Smooth muscle cell (in vitro differentiated cells): ENCODE data around the gene SEPTIN6. TPM values are rescaled to one million over a fixed set of nuclear protein-coding genes. Genes with fewer than 3 reads are reported as not detected.
"Not testable (repeated sequence)": the region's sequence is repeated elsewhere in the genome, so short reads cannot be mapped to it uniquely, and the experiment has no call there.

Source experiments
- DNase-seq: peaks from one replicate; lab custom pipeline; 2025; ENCODE audit not compliant: unreplicated experiment; lab: John Stamatoyannopoulos, UW
- H2AFZ ChIP-seq: fragments of 200-600 bp; sonication (generic); 2 replicates; pipeline ENCODE4 v1.6.0; 2016; ENCODE audit warnings: antibody characterized with exemption, low read depth, mild to moderate bottlenecking
- H3F3A ChIP-seq: fragments of 200-600 bp; sonication (generic); 2 replicates; pipeline ENCODE4 v1.6.0; 2017; ENCODE audit warnings: antibody characterized with exemption, low read depth
- H3K27ac ChIP-seq: fragments of 200-600 bp; sonication (generic); 2 replicates; pipeline ENCODE4 v1.5.1; 2016; ENCODE audit warnings: low read depth, mild to moderate bottlenecking
- H3K27me3 ChIP-seq: fragments of 200-600 bp; sonication (generic); 2 replicates; pipeline ENCODE4 v1.6.1; 2016; ENCODE audit warnings: low read depth, mild to moderate bottlenecking
- H3K36me3 ChIP-seq: fragments of 200-600 bp; sonication (generic); 2 replicates; pipeline ENCODE4 v1.5.1; 2016; ENCODE audit warnings: low read depth
- H3K4me1 ChIP-seq: fragments of 200-600 bp; sonication (generic); 2 replicates; pipeline ENCODE4 v1.5.1; 2016; ENCODE audit warnings: low read depth
- H3K4me2 ChIP-seq: fragments of 200-600 bp; sonication (generic); 2 replicates; pipeline ENCODE4 v1.6.0; 2016; ENCODE audit warnings: mild to moderate bottlenecking
- H3K4me3 ChIP-seq: fragments of 200-600 bp; sonication (generic); 2 replicates; pipeline ENCODE4 v1.5.1; 2016; ENCODE audit warnings: mild to moderate bottlenecking
- H3K79me2 ChIP-seq: fragments of 200-600 bp; sonication (generic); 2 replicates; pipeline ENCODE4 v1.6.0; 2016; ENCODE audit warnings: low read depth, mild to moderate bottlenecking
- H3K9ac ChIP-seq: fragments of 200-600 bp; sonication (generic); 2 replicates; pipeline ENCODE4 v1.6.0; 2016; ENCODE audit warnings: low read depth
- H3K9me3 ChIP-seq: fragments of 200-600 bp; sonication (generic); replicated peaks from 2 replicates; pipeline ENCODE4 v1.5.1; 2016; ENCODE audit warnings: low read depth
- H4K20me1 ChIP-seq: fragments of 200-600 bp; sonication (generic); 2 replicates; pipeline ENCODE4 v1.6.0; 2016; ENCODE audit warnings: low read depth
- WGBS: methylation state at CpG from one replicate; pipeline ENCODE4 v1.1.7; 2016; ENCODE audit warnings: low lambda C conversion rate; 5-methylcytosine and 5-hydroxymethylcytosine counted together
- polyA plus RNA-seq: library from polyadenylated mRNA; unstranded; fragments of >200 nt; fragmentation: Nextera tagmentation; extraction: Ambion mirVana; gene quantifications from 2 replicates; pipeline ENCODE4 v1.2.1, GENCODE V29; 2016
- total RNA-seq: library from RNA; depleted of rRNA; stranded (reverse); fragments of >200 nt; gene quantifications from 2 replicates; pipeline ENCODE4 v1.2.3, GENCODE V29; 2014
- TF ChIP-seq, protein P1 (sequence below): fragments of 200-600 bp; sonication (generic); IDR thresholded peaks from 2 replicates; pipeline ENCODE4 v1.5.1; 2017; ENCODE audit warnings: borderline replicate concordance, mild to moderate bottlenecking, antibody characterized with exemption; ENCODE audit not compliant: insufficient read depth, poor library complexity, severe bottlenecking

SEPTIN6 gene
- total and polyA plus RNA-seq, 2 experiments from 2014 or later: 58.1 to 58.4 TPM

DNA sequence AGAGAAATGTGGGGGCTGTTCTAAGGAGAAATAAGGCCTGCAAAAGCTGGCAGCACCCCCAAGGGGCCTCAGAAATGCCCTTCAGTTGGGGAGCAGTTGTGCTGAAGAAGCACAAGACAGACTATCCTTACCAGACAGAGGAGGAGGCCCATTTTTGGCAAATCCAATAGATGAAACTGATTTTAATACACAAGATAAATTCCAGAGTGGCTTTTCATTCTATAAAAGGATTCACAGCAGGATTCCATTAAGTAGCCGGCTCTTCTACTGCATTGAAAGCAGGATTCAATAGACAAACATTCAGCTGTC, 8.1 kb downstream of the SEPTIN6 start:
- peak overlapping the region; percentile 16 for H3K4me2 ChIP-seq
- TF ChIP-seq, protein P1, sequence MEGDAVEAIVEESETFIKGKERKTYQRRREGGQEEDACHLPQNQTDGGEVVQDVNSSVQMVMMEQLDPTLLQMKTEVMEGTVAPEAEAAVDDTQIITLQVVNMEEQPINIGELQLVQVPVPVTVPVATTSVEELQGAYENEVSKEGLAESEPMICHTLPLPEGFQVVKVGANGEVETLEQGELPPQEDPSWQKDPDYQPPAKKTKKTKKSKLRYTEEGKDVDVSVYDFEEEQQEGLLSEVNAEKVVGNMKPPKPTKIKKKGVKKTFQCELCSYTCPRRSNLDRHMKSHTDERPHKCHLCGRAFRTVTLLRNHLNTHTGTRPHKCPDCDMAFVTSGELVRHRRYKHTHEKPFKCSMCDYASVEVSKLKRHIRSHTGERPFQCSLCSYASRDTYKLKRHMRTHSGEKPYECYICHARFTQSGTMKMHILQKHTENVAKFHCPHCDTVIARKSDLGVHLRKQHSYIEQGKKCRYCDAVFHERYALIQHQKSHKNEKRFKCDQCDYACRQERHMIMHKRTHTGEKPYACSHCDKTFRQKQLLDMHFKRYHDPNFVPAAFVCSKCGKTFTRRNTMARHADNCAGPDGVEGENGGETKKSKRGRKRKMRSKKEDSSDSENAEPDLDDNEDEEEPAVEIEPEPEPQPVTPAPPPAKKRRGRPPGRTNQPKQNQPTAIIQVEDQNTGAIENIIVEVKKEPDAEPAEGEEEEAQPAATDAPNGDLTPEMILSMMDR: no peak
- H3F3A ChIP-seq: no peaks in the 10 kb centered on the region
- no peaks in the 10 kb centered on the region for H3K36me3 ChIP-seq
- H2AFZ ChIP-seq: no peak overlapping the region
- H3K27ac ChIP-seq: peak overlapping the region; percentile 62
- H3K79me2 ChIP-seq: peaks cover 88% of the 10 kb centered on the region
- no peak overlapping the region for H3K4me3 ChIP-seq
- WGBS: 57% methylated on average over 1 of the region's 1 CpG
- H3K9me3 ChIP-seq: no peaks in the 10 kb centered on the region
- H4K20me1 ChIP-seq: peaks cover 4% of the 10 kb centered on the region
- no peak for DNase-seq
- H3K27me3 ChIP-seq: no peaks in the 10 kb centered on the region
- H3K9ac ChIP-seq: no peak overlapping the region
- H3K4me1 ChIP-seq: peaks cover 12% of the 10 kb centered on the region

DNA sequence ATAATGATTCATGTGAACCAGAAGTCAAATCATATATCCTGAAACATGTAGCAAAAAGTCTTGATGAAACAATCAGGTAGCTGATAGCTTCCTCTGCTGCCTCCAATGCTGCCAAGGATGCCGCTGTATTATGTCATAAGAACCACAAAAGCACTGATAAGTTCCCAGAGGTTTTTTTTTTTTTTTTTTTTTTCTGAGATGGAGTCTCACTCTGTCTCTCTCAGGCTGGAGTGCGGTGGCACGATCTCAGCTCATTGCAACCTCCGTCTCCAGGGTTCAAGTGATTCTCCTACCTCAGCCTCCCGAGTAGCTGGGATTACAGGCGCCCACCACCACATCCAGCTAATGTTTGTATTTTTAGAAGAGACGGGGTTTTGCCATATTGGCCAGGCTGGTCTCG, 8.7 kb downstream of the SEPTIN6 start:
- DNase-seq, H2AFZ ChIP-seq, H3K9ac ChIP-seq, H3K4me3 ChIP-seq, H3F3A ChIP-seq, H3K36me3 ChIP-seq, H4K20me1 ChIP-seq, H3K9me3 ChIP-seq, H3K4me2 ChIP-seq, H3K27me3 ChIP-seq: not testable (repeated sequence)
- peak overlapping the region; percentile 62 for H3K27ac ChIP-seq
- peaks cover 88% of the 10 kb centered on the region for H3K79me2 ChIP-seq
- WGBS: 84% methylated on average over 8 of the region's 8 CpGs
- H3K4me1 ChIP-seq: peaks cover 12% of the 10 kb centered on the region

DNA sequence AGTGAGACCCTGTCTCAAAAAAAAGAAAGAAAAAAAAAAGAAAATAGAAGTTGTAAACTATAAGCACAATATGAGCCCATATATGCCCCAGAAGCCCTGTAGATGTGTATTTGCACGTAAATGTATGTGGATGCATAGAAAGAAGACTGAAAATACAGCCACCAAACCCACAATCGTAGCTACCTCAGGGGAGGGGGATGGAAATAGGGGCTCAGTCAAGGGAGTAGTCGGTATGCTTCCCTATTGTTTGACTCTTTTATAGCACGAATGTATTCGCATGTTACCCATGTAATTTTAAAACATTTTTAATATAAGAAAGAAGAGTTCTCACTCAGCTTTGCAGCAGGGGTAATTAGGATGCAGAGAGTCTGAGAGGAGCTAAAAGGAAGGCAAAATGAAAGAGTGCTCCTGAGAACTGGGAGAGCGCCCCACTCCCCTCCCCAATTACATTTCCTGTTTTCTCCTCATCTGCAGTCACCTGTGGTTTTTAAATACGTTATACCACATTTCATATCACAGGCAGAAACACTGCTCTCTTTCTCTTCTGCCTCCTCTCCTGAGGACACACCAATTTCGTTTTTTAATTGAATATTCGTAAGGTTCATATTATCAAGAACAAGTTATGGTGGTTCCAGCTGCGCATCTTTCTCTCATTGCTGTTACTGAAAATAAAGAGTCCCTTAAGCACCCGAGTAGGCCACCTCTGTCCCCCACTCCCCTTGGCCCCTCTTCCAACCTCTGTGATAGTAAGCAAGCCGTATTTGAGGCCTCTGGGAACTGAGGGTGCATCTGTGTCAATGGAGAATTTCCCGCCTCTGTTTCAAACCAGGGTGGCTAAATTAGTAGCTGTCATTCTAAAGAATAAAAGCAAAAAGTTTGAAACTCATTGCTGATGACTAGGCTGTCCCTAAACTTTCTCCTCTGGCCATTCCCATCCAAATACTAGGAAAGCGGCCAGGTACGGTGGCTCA, 10.7 kb downstream of the SEPTIN6 start:
- Histone ChIP-seq H3K4me1 (peaks cover 12% of the 10 kb centered on the region), H3K9me3 (no peaks in the 10 kb centered on the region), H3K27ac (no peak overlapping the region), H3F3A (no peaks in the 10 kb centered on the region), H3K4me3 (no peak overlapping the region), H4K20me1 (peaks cover 17% of the 10 kb centered on the region), H3K27me3 (no peaks in the 10 kb centered on the region), H2AFZ (no peak overlapping the region), H3K9ac (no peak overlapping the region), H3K79me2 (peaks cover 76% of the 10 kb centered on the region), H3K36me3 (no peaks in the 10 kb centered on the region), H3K4me2 (no peak overlapping the region)
- DNase-seq: no peak
- TF ChIP-seq, protein P1: no peak
- 81% methylated on average over 15 of the region's 15 CpGs for WGBS

DNA sequence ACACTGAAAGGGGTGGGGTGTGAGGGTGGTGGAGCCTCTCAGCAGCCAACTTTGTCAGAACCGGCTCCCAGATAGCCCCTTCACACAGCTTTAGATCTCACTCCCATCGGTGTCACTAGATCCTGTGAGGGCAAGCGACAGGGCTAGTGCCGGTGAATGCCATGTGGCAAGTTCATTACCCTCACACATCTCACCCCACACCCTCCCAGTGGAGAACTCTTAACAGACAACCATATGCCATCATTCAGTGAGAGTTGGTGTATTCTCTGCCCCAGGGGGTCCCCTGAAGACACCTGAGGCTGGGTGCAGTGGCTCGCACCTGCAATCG, 15.3 kb downstream of the SEPTIN6 start:
- WGBS: 92% methylated on average over 6 of the region's 6 CpGs
- no peak overlapping the region for H3K9ac ChIP-seq
- H3K36me3 ChIP-seq: no peaks in the 10 kb centered on the region
- TF ChIP-seq, protein P1: no peak
- H4K20me1 ChIP-seq: peaks cover 40% of the 10 kb centered on the region
- no peaks in the 10 kb centered on the region for H3F3A ChIP-seq
- H3K4me1 ChIP-seq: no peaks in the 10 kb centered on the region
- DNase-seq: no peak
- H3K9me3 ChIP-seq: no peaks in the 10 kb centered on the region
- H3K27ac ChIP-seq: no peak overlapping the region
- H3K4me3 ChIP-seq: no peak overlapping the region
- no peak overlapping the region for H3K4me2 ChIP-seq
- no peaks in the 10 kb centered on the region for H3K27me3 ChIP-seq
- no peak overlapping the region for H2AFZ ChIP-seq
- peaks cover 41% of the 10 kb centered on the region for H3K79me2 ChIP-seq
